Measurements from ENCODE around the gene NLGN1.

DNA sequence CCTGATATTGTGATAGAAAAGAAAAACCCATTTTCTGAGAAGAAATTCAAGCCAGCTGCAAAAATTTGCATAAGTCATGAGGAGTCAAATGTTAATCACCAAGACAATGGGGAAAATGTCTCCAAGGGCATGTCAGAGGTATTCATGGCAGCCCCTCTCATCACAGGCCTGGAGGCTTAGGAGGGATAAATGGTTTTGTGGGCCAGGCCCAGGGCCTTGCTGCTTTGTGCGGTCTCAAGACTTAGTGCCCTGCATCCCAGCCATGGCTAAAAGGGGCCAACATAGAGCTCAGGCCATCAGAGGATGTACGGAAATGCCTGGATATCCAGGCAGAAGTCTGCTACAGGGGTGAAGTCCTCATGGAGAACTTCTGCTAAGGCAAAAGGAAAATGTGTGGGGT is 631.1 kb downstream of the NLGN1 start:
- TF ChIP-seq, protein P1, sequence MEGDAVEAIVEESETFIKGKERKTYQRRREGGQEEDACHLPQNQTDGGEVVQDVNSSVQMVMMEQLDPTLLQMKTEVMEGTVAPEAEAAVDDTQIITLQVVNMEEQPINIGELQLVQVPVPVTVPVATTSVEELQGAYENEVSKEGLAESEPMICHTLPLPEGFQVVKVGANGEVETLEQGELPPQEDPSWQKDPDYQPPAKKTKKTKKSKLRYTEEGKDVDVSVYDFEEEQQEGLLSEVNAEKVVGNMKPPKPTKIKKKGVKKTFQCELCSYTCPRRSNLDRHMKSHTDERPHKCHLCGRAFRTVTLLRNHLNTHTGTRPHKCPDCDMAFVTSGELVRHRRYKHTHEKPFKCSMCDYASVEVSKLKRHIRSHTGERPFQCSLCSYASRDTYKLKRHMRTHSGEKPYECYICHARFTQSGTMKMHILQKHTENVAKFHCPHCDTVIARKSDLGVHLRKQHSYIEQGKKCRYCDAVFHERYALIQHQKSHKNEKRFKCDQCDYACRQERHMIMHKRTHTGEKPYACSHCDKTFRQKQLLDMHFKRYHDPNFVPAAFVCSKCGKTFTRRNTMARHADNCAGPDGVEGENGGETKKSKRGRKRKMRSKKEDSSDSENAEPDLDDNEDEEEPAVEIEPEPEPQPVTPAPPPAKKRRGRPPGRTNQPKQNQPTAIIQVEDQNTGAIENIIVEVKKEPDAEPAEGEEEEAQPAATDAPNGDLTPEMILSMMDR (IDR thresholded peaks at IDR 0.05), result no peak
- no peak for TF ChIP-seq EZH2 (IDR thresholded peaks at IDR 0.05)
